GM18870 (cell line): ENCODE data around the gene TLCD5.

Source experiments
- ATAC-seq: cut with Tn5 transposase; IDR thresholded peaks from one replicate; pipeline ENCODE4 v1.9.1; 2021; ENCODE audit warnings: moderate library complexity; ENCODE audit not compliant: unreplicated experiment

The TLCD5 gene

GRCh38 chr11:120378474-120378873, 53.4 kb downstream of the TLCD5 start:
- ATAC-seq, result no peak

- no peak for ATAC-seq
These were observed 56.3 kb downstream of the TLCD5 start for GRCh38 chr11:120381401-120381800.
